Trophoblast cell (in vitro differentiated cells and primary cell): ENCODE measurements around the gene CRMP1. TPM values are rescaled to one million over a fixed set of nuclear protein-coding genes. Genes with fewer than 3 reads are reported as not detected.

ENCODE experiments used
- DNase-seq, 2 donors: peaks; one replicate each; pipeline ENCODE4 v3.0.0-alpha.2; 2016
- H2AFZ ChIP-seq: 2 replicates; pipeline ENCODE4 v1.6.1; 2013; ENCODE audit warnings: low read length, moderate library complexity, mild to moderate bottlenecking; ENCODE audit not compliant: insufficient read depth, poor library complexity
- H2AK5ac ChIP-seq: 2 replicates; pipeline ENCODE4 v1.6.1; 2013; ENCODE audit warnings: mild to moderate bottlenecking, low read length
- H2BK120ac ChIP-seq: 2 replicates; pipeline ENCODE4 v1.6.1; 2013; ENCODE audit warnings: low read length, mild to moderate bottlenecking, moderate library complexity; ENCODE audit not compliant: insufficient read depth, poor library complexity
- H2BK12ac ChIP-seq: 2 replicates; pipeline ENCODE4 v1.6.1; 2013; ENCODE audit warnings: mild to moderate bottlenecking, low read length, moderate library complexity
- H2BK5ac ChIP-seq: 2 replicates; pipeline ENCODE4 v1.6.1; 2013; ENCODE audit warnings: low read length, low read depth, moderate library complexity, mild to moderate bottlenecking; ENCODE audit not compliant: poor library complexity
- H3K14ac ChIP-seq: 2 replicates; pipeline ENCODE4 v1.6.1; 2013; ENCODE audit warnings: mild to moderate bottlenecking, low read length
- H3K18ac ChIP-seq: 2 replicates; pipeline ENCODE4 v1.6.1; 2013; ENCODE audit warnings: mild to moderate bottlenecking, low read length
- H3K23ac ChIP-seq: 2 replicates; pipeline ENCODE4 v1.6.1; 2013; ENCODE audit warnings: low read length
- H3K27ac ChIP-seq: 2 replicates; pipeline ENCODE4 v1.5.1; 2013; ENCODE audit warnings: low read depth, mild to moderate bottlenecking, inconsistent platforms, low read length, moderate library complexity
- H3K27me3 ChIP-seq: 2 replicates; pipeline ENCODE4 v1.6.1; 2013; ENCODE audit warnings: inconsistent platforms, mild to moderate bottlenecking, low read length, moderate library complexity; ENCODE audit not compliant: insufficient read depth
- H3K36me3 ChIP-seq, 2 experiments: 1 replicate in 1 of 2; 2 replicates in 1 of 2; pipeline ENCODE4 v1.6.1; 2013; ENCODE audit warnings: low read length in 2 of 2, mild to moderate bottlenecking in 2 of 2, moderate library complexity in 1 of 2; ENCODE audit not compliant: insufficient read depth in 2 of 2, control insufficient read depth in 1 of 2
- H3K4ac ChIP-seq: 2 replicates; pipeline ENCODE4 v1.6.1; 2013; ENCODE audit warnings: low read depth, mild to moderate bottlenecking, low read length, moderate library complexity
- H3K4me1 ChIP-seq, 2 experiments: 1 replicate in 1 of 2; 2 replicates in 1 of 2; pipeline ENCODE4 v1.6.1; 2013; ENCODE audit warnings: low read length in 2 of 2, mild to moderate bottlenecking in 2 of 2, moderate library complexity in 1 of 2; ENCODE audit not compliant: insufficient read depth in 2 of 2, control insufficient read depth in 1 of 2
- H3K4me2 ChIP-seq: 2 replicates; pipeline ENCODE4 v1.6.1; 2013; ENCODE audit warnings: inconsistent platforms, mild to moderate bottlenecking, low read length, moderate library complexity
- H3K4me3 ChIP-seq: 2 replicates; pipeline ENCODE4 v1.5.1; 2013; ENCODE audit warnings: mild to moderate bottlenecking, low read depth, low read length, inconsistent platforms
- H3K79me1 ChIP-seq: one replicate; pipeline ENCODE4 v1.6.1; 2013; ENCODE audit warnings: low read length
- H3K79me2 ChIP-seq: 2 replicates; pipeline ENCODE4 v1.6.1; 2013; ENCODE audit warnings: low read length, mild to moderate bottlenecking; ENCODE audit not compliant: control insufficient read depth, insufficient read depth, poor library complexity
- H3K9ac ChIP-seq: 2 replicates; pipeline ENCODE4 v1.6.1; 2013; ENCODE audit warnings: mild to moderate bottlenecking, low read length
- H3K9me3 ChIP-seq: 2 replicates; pipeline ENCODE4 v1.6.1; 2013; ENCODE audit warnings: low read depth, mild to moderate bottlenecking, control low read depth, inconsistent platforms, low read length; ENCODE audit not compliant: insufficient read depth
- H4K12ac ChIP-seq: 2 replicates; pipeline ENCODE4 v1.6.1; 2013; ENCODE audit warnings: low read depth, mild to moderate bottlenecking, low read length, moderate library complexity
- H4K8ac ChIP-seq: 2 replicates; pipeline ENCODE4 v1.6.1; 2013; ENCODE audit warnings: low read depth, mild to moderate bottlenecking, low read length, moderate library complexity
- H4K91ac ChIP-seq: one replicate; pipeline ENCODE4 v1.6.1; 2013; ENCODE audit warnings: low read depth, mild to moderate bottlenecking, low read length, moderate library complexity
- WGBS: extraction: QIAGEN DNeasy Blood & Tissue Kit; methylation state at CpG from one replicate; pipeline ENCODE4 v1.1.7; 2013; ENCODE audit warnings: missing lambda C conversion rate; ENCODE audit not compliant: insufficient read length, insufficient coverage; ENCODE audit errors: extremely low coverage; 5-methylcytosine and 5-hydroxymethylcytosine counted together
- polyA plus RNA-seq: library from polyadenylated mRNA; stranded (reverse); fragments of 200-250 nt; gene quantifications from 2 replicates; pipeline ENCODE4 v1.2.3, GENCODE V29; 2013

The CRMP1 gene
- 2.8 and 3.0 TPM in 2 replicates for polyA plus RNA-seq

- H3K18ac ChIP-seq, result no peak within 1 kb of the TSS
- WGBS, result no CpG with 5 or more reads among the region's 67 CpGs
- H3K9me3 ChIP-seq, result peaks cover 17% of the 10 kb centered on the region
Observed at GRCh38 chr4:5893004-5893580, at the start of gene CRMP1. TSS of gene CRMP1 (minus strand) at chr4:5893086. CDS start at chr4:5892969, 117 bp downstream.

DNA sequence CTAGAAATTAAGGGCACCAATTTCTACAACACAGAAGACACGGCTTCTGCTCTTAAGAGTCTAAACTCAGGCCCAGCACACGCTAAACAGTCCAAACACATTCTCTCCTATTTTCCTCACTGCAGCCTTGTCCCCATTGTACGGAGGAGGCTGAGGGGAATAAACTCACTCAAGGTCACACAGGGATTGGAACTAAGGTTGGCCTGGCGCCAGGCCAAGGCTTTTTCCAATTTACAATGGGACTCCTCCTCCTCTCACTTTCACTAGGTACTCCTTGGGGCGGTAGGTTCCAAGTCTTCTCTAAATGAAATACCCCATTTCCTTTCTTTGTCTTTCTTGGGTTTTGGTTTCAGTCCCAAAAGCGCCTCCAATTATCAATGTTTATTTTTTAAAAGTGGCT is 48.7 kb upstream of the CRMP1 start:
- H3K4me2 ChIP-seq, result no peak overlapping the region
- no peak overlapping the region for H3K4me3 ChIP-seq
- H3K4ac ChIP-seq, result no peak overlapping the region
- H2AK5ac ChIP-seq, result no peak overlapping the region
- no peaks in the 10 kb centered on the region for H3K79me1 ChIP-seq
- H2BK120ac ChIP-seq, result no peak overlapping the region
- no peak overlapping the region for H3K27ac ChIP-seq
- H3K9me3 ChIP-seq, result peaks cover 10% of the 10 kb centered on the region
- no peak overlapping the region for H3K9ac ChIP-seq
- no peak overlapping the region for H3K18ac ChIP-seq
- H4K8ac ChIP-seq, result no peak overlapping the region
- no peaks in the 10 kb centered on the region for H3K36me3 ChIP-seq
- H2BK5ac ChIP-seq, result no peak overlapping the region
- no peak overlapping the region for H4K12ac ChIP-seq
- H3K14ac ChIP-seq, result no peak overlapping the region
- H3K27me3 ChIP-seq, result no peaks in the 10 kb centered on the region
- no CpG with 5 or more reads among the region's 6 CpGs for WGBS
- DNase-seq, result no peak
- peaks cover 2 to 5% of the 10 kb centered on the region in 2 experiments for H3K4me1 ChIP-seq
- no peak overlapping the region for H2AFZ ChIP-seq
- no peak overlapping the region for H4K91ac ChIP-seq
- H2BK12ac ChIP-seq, result peak overlapping the region; percentile 30
- no peak overlapping the region for H3K23ac ChIP-seq
- H3K79me2 ChIP-seq, result no peaks in the 10 kb centered on the region

More at GRCh38 chr4:5893004-5893580, at the start of gene CRMP1:
- Histone ChIP-seq H3K9ac (no peak within 1 kb of the TSS), H3K27ac (no peak within 1 kb of the TSS), H3K4me2 (peak within 1 kb of the TSS; percentile 53), H3K23ac (no peak within 1 kb of the TSS), H3K36me3 (no peaks in the 10 kb centered on the region), H2BK12ac (no peak within 1 kb of the TSS), H3K4me1 (peaks cover 0 to 7% of the 10 kb centered on the region in 2 experiments), H2BK120ac (no peak within 1 kb of the TSS), H3K4me3 (peak within 1 kb of the TSS; percentile 36), H2AK5ac (no peak within 1 kb of the TSS), H4K91ac (no peak within 1 kb of the TSS), H2BK5ac (no peak within 1 kb of the TSS), H3K79me1 (no peaks in the 10 kb centered on the region), H3K4ac (no peak within 1 kb of the TSS), H2AFZ (no peak within 1 kb of the TSS), H3K27me3 (peaks cover 66% of the 10 kb centered on the region), H4K8ac (no peak within 1 kb of the TSS), H3K14ac (no peak within 1 kb of the TSS), H3K79me2 (no peaks in the 10 kb centered on the region), H4K12ac (no peak within 1 kb of the TSS)
- DNase-seq, result no peak

DNA sequence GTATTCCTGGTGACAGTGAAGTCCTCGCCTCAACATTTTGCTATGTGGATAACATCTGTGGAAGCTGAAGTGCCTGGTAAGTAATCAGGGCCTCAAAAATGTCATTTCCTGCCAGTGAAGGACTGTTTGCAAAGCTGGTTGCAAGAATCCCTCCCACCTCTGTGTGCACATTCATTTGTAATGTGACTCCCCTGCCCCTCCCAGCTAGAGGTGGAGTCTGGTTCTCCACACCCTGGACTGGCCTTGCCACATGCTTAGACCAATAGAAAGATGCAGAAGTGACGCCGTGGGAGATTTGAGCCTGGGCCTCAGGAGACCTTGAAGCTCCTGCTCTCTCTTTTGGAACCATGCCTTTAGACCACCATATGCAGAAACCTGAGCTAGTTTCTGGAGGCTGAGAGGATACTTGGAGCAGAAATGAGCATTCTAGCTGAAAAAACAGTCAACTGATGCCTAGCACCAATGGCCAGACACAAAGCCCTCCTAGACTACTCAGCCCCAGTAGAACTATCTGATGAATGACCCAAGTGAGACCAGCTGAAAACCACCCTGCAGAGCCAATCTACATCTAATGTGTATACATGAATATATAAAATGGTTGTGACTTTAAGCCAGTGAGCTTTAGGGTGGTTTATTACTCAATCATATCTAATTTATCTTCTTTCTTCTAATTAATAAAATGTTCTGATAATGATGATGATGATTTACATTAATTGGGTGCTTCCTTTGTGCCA is 47.8 kb upstream of the CRMP1 start:
- Histone ChIP-seq H2BK120ac (no peak overlapping the region), H3K4me2 (no peak overlapping the region), H2BK12ac (no peak overlapping the region), H2BK5ac (no peak overlapping the region), H3K23ac (no peak overlapping the region), H3K14ac (no peak overlapping the region), H3K27ac (no peak overlapping the region), H2AFZ (no peak overlapping the region), H2AK5ac (no peak overlapping the region), H3K4me1 (peaks cover 2 to 5% of the 10 kb centered on the region in 2 experiments), H3K27me3 (no peaks in the 10 kb centered on the region), H3K9ac (no peak overlapping the region), H4K8ac (no peak overlapping the region), H3K79me2 (no peaks in the 10 kb centered on the region), H3K79me1 (no peaks in the 10 kb centered on the region), H3K9me3 (peaks cover 5% of the 10 kb centered on the region), H3K4ac (no peak overlapping the region), H4K91ac (no peak overlapping the region), H3K4me3 (no peak overlapping the region), H3K36me3 (no peaks in the 10 kb centered on the region), H4K12ac (no peak overlapping the region), H3K18ac (no peak overlapping the region)
- DNase-seq, result no peak
- no CpG with 5 or more reads among the region's 3 CpGs for WGBS

GRCh38 chr4:5933996-5934831 is 41.3 kb upstream of the CRMP1 start:
- H3K9ac ChIP-seq, result no peak overlapping the region
- H3K36me3 ChIP-seq, result no peaks in the 10 kb centered on the region
- H3K4me1 ChIP-seq, result no peaks in the 10 kb centered on the region
- no peak overlapping the region for H2AK5ac ChIP-seq
- no peaks in the 10 kb centered on the region for H3K79me1 ChIP-seq
- H3K23ac ChIP-seq, result no peak overlapping the region
- no peak overlapping the region for H2AFZ ChIP-seq
- no peak for DNase-seq
- H2BK12ac ChIP-seq, result no peak overlapping the region
- H3K79me2 ChIP-seq, result no peaks in the 10 kb centered on the region
- no peak overlapping the region for H3K4ac ChIP-seq
- no peaks in the 10 kb centered on the region for H3K9me3 ChIP-seq
- no CpG with 5 or more reads among the region's 16 CpGs for WGBS
- no peak overlapping the region for H2BK120ac ChIP-seq
- H3K18ac ChIP-seq, result no peak overlapping the region
- H3K4me3 ChIP-seq, result no peak overlapping the region
- no peak overlapping the region for H3K27ac ChIP-seq
- H4K91ac ChIP-seq, result no peak overlapping the region
- no peak overlapping the region for H4K12ac ChIP-seq
- H3K14ac ChIP-seq, result no peak overlapping the region
- no peak overlapping the region for H3K4me2 ChIP-seq
- H4K8ac ChIP-seq, result no peak overlapping the region
- no peaks in the 10 kb centered on the region for H3K27me3 ChIP-seq
- H2BK5ac ChIP-seq, result no peak overlapping the region
